ENCODE measurements around the gene ALS2CL. TPM values are rescaled to one million over a fixed set of nuclear protein-coding genes. Genes with fewer than 3 reads are reported as not detected.

Gene ALS2CL
- total and polyA plus RNA-seq, 2 experiments from 2014 or later, result 14.4 to 15.2 TPM

DNA sequence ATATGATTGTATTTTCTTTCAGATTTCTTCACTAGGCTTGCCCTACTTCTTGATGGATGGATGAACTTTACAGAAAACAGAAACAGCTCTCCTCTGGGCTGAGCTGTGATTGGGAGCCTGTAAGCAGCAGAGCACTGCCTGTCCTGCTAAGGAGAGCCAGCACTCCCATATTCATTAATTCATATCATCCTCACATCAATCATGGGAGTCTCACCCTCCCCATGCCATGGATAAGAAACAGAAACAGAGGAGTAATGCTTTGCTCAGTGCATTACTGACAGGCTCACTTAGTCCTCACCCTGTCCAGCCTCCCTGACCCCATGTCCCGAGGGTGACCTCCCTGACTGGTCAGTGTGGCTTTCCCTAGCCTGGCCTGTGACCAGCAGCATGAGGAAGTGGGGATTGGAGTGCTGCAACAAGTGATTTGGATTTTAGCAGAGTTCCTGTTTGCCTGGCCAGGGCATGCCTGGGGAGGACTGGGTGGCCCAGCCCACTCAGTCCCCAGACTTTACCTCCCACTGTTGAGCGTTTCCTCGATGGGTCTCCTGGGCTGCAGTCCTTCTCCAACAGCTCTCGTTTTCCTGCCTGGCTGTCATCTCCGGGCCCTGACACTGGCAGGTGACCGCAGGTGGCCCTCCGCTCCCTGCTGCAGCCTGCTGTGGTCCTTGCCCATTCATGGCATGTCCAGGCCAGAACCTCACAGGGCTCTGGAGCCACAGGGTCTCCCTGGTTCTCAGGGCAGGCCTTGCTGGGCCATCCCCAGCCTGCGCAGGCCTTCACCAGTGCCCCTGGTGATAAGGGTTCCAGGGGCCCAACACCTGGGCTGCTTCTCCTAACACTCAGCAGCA, 6.4 kb upstream of the ALS2CL start:
- Histone ChIP-seq H3K79me2 (no peaks in the 10 kb centered on the region), H3K27me3 (peaks cover 13% of the 10 kb centered on the region), H2AFZ (no peak overlapping the region), H3K9me2 (replicated peaks; ENCODE audit: insufficient read depth) (no peaks in the 10 kb centered on the region), H3K4me1 (ENCODE audit: insufficient read depth) (peaks cover 13% of the 10 kb centered on the region), H3K4me2 (no peak overlapping the region), H3K4me3 (no peak overlapping the region), H3K9me3 (ENCODE audit: low read depth) (no peaks in the 10 kb centered on the region), H3K27ac (no peak overlapping the region), H3K36me3 (replicated peaks; ENCODE audit: insufficient read depth, low read depth) (no peaks in the 10 kb centered on the region), H4K20me1 (ENCODE audit: insufficient read depth, poor library complexity, severe bottlenecking) (no peaks in the 10 kb centered on the region)
- DNase-seq (ENCODE audit: low spot score), result no peak
- TF ChIP-seq, protein P1, sequence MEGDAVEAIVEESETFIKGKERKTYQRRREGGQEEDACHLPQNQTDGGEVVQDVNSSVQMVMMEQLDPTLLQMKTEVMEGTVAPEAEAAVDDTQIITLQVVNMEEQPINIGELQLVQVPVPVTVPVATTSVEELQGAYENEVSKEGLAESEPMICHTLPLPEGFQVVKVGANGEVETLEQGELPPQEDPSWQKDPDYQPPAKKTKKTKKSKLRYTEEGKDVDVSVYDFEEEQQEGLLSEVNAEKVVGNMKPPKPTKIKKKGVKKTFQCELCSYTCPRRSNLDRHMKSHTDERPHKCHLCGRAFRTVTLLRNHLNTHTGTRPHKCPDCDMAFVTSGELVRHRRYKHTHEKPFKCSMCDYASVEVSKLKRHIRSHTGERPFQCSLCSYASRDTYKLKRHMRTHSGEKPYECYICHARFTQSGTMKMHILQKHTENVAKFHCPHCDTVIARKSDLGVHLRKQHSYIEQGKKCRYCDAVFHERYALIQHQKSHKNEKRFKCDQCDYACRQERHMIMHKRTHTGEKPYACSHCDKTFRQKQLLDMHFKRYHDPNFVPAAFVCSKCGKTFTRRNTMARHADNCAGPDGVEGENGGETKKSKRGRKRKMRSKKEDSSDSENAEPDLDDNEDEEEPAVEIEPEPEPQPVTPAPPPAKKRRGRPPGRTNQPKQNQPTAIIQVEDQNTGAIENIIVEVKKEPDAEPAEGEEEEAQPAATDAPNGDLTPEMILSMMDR (IDR thresholded peaks at IDR 0.05; ENCODE audit: poor library complexity), result no peak
- no peak for TF ChIP-seq EZH2 (IDR thresholded peaks at IDR 0.05; ENCODE audit: borderline replicate concordance)
- no peak for TF ChIP-seq EZH2phosphoT487 (IDR thresholded peaks at IDR 0.05; ENCODE audit: low read depth, severe bottlenecking, unreplicated experiment)
- 88% methylated on average over 8 of the region's 8 CpGs for WGBS (ENCODE audit: low lambda C conversion rate, missing lambda C conversion rate)

DNA sequence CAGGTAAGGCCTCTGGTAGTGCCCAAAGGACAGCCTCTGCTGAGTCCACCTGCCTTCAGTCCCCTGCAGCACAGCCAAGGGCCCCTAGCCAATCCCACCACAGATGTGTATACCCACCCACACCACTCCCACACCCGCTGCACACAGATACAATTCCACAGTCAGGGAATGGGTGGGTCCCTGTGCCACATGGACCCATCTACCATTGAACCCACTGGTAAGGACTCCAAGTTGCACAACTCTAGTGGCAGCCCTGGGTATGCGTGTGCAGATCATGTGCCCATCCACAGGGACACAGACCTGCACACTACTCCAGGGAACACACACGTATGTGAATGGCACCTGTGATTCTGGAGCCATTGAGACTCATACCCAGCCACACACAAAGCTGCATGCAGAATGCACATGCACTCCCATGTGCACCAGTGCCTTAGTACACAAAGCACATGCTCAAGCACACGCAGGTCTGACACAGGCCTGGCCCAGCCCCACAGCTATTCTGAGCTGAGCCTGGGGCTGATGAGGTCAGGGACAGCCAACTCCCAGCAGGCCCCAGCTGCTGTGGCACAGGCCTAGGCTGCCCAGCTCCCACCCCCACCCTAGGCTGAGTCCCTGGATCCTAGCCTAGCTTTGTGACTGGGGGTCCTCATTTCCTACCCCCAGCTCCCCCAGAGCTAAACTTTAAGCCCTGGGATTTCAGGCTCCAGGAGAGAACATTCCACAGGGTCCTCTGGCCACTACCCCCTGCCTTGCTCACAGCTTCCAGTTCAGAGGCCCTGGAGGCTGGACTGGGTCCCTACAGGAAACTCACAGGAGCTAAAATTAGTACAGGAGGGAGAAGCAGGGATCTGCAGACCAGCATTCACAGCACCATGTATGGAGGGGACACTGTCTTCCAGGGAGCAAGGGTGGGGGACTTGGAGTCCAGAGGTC, 2.7 kb upstream of the ALS2CL start:
- Histone ChIP-seq H3K4me2 (no peak overlapping the region), H2AFZ (no peak overlapping the region), H3K9me2 (replicated peaks; ENCODE audit: insufficient read depth) (no peaks in the 10 kb centered on the region), H3K79me2 (no peaks in the 10 kb centered on the region), H3K27me3 (peaks cover 1% of the 10 kb centered on the region), H3K4me1 (ENCODE audit: insufficient read depth) (peaks cover 20% of the 10 kb centered on the region), H3K27ac (peak overlapping the region; percentile 5), H3K36me3 (replicated peaks; ENCODE audit: insufficient read depth, low read depth) (no peaks in the 10 kb centered on the region), H3K4me3 (no peak overlapping the region), H4K20me1 (ENCODE audit: insufficient read depth, poor library complexity, severe bottlenecking) (no peaks in the 10 kb centered on the region), H3K9me3 (ENCODE audit: low read depth) (no peaks in the 10 kb centered on the region)
- peak; percentile 54 for DNase-seq (ENCODE audit: low spot score)
- no peak for TF ChIP-seq EZH2phosphoT487 (IDR thresholded peaks at IDR 0.05; ENCODE audit: low read depth, severe bottlenecking, unreplicated experiment)
- TF ChIP-seq, protein P1 (IDR thresholded peaks at IDR 0.05; ENCODE audit: poor library complexity), result no peak
- TF ChIP-seq EZH2 (IDR thresholded peaks at IDR 0.05; ENCODE audit: borderline replicate concordance), result no peak
- WGBS (ENCODE audit: low lambda C conversion rate, missing lambda C conversion rate), result 88% methylated on average over 4 of the region's 4 CpGs

DNA sequence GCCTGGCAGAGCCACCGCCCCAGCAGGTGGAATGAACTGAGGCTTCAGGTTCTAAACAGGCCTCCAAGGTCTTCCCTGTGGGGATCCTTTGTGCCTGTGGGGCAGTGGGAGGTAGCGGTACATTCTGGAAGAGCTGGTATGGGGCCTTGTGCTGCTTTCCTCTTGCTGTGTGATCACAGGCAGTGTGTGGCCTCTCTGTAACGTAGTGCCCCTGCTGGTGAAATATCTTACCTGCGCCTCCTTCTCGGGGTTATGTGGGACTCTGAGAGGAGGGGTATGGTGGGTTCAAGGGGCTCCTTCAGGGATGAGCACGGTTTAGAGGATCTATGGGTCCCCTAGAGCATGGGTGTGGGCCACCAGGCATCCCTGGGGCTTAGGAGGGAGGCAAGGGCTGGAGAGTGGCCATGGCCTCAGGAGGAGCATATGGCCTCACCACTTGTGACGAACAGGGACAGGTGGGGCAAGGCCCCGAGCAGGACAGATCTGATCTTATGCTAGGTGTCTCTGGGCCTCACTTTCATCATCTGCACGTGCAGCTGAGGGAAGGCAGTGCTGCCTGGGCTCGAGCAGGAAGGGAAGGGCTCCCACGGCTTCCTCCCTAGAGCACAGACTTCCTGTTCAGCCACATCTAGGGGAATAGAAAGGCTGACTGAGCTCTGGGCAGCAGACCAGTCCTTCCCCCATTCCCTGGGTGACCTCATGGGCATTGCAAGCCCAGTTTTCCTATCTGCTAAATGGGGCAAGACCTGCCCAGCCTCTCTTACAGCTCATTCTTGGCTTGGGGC, 1.9 kb upstream of the ALS2CL start:
- no peak for TF ChIP-seq EZH2 (IDR thresholded peaks at IDR 0.05; ENCODE audit: borderline replicate concordance)
- TF ChIP-seq, protein P1 (IDR thresholded peaks at IDR 0.05; ENCODE audit: poor library complexity), result peak; percentile 20
- Histone ChIP-seq H3K27ac (no peak overlapping the region), H4K20me1 (ENCODE audit: insufficient read depth, poor library complexity, severe bottlenecking) (no peaks in the 10 kb centered on the region), H2AFZ (no peak overlapping the region), H3K9me3 (ENCODE audit: low read depth) (no peaks in the 10 kb centered on the region), H3K36me3 (replicated peaks; ENCODE audit: insufficient read depth, low read depth) (no peaks in the 10 kb centered on the region), H3K9me2 (replicated peaks; ENCODE audit: insufficient read depth) (no peaks in the 10 kb centered on the region), H3K79me2 (no peaks in the 10 kb centered on the region), H3K4me3 (no peak overlapping the region), H3K4me1 (ENCODE audit: insufficient read depth) (peaks cover 12% of the 10 kb centered on the region), H3K4me2 (no peak overlapping the region), H3K27me3 (no peaks in the 10 kb centered on the region)
- 72% methylated on average over 11 of the region's 11 CpGs for WGBS (ENCODE audit: low lambda C conversion rate, missing lambda C conversion rate)
- peak; percentile 31 for DNase-seq (ENCODE audit: low spot score)

Data from hepatocyte (in vitro differentiated cells).